ENCODE data around the gene ITGB6. TPM values are rescaled to one million over a fixed set of nuclear protein-coding genes. Genes with fewer than 3 reads are reported as not detected.

ITGB6 gene
- total RNA-seq, 1 experiment from 2014 or later: 84.8 TPM

- no peak for TF ChIP-seq CTCF (IDR thresholded peaks at IDR 0.05; ENCODE audit: unreplicated experiment)
- CTCF ChIA-PET: interaction anchor here (0.6 to 1.6 kb wide), 7 partner anchors 9 to 918 kb away, joined by 3 to 5 read pairs (median 3); no protein-coding TSS in a partner anchor
These were observed 123.2 kb downstream of the ITGB6 start for GRCh38 chr2:160076914-160077313.

GRCh38 chr2:160076241-160076640 lies 123.8 kb downstream of the ITGB6 start:
- no peaks in the 10 kb centered on the region for H3K27me3 Mint-ChIP-seq (ENCODE audit: unreplicated experiment)
- no peak overlapping the region for H3K27ac Mint-ChIP-seq (ENCODE audit: unreplicated experiment)
- H3K9me3 Mint-ChIP-seq (ENCODE audit: low read depth, unreplicated experiment): no peaks in the 10 kb centered on the region
- DNase-seq: peak; percentile 8
- TF ChIP-seq CTCF (IDR thresholded peaks at IDR 0.05; ENCODE audit: unreplicated experiment): no peak
- H3K4me1 Mint-ChIP-seq (ENCODE audit: low read depth, unreplicated experiment): peaks cover 17% of the 10 kb centered on the region
- H3K4me3 Mint-ChIP-seq (ENCODE audit: low read depth, unreplicated experiment): no peak overlapping the region
- CTCF ChIA-PET: interaction anchor here (0.9 to 1.6 kb wide), 4 partner anchors 9 to 129 kb away, joined by 3 to 5 read pairs (median 4); no protein-coding TSS in a partner anchor
- H3K36me3 Mint-ChIP-seq (ENCODE audit: insufficient read depth, unreplicated experiment): peaks cover 10% of the 10 kb centered on the region
- intact Hi-C loops (cut with micrococcal nuclease; ENCODE audit: unreplicated experiment): no loop called here
- BruUV-seq (replicated peaks): no TSS peak

More at GRCh38 chr2:160076914-160077313, 123.2 kb downstream of the ITGB6 start:
- Mint-ChIP-seq H3K36me3 (ENCODE audit: insufficient read depth, unreplicated experiment) (peaks cover 10% of the 10 kb centered on the region), H3K9me3 (ENCODE audit: low read depth, unreplicated experiment) (no peaks in the 10 kb centered on the region), H3K4me1 (ENCODE audit: low read depth, unreplicated experiment) (peaks cover 17% of the 10 kb centered on the region), H3K4me3 (ENCODE audit: low read depth, unreplicated experiment) (peak overlapping the region; percentile 10), H3K27ac (ENCODE audit: unreplicated experiment) (peak overlapping the region; percentile 78), H3K27me3 (ENCODE audit: unreplicated experiment) (no peaks in the 10 kb centered on the region)
- no TSS peak for BruUV-seq (replicated peaks)
- peak; percentile 16 for DNase-seq
- intact Hi-C loops (cut with micrococcal nuclease; ENCODE audit: unreplicated experiment): no loop called here

- Mint-ChIP-seq H3K36me3 (ENCODE audit: insufficient read depth, unreplicated experiment) (peaks cover 10% of the 10 kb centered on the region), H3K27me3 (ENCODE audit: unreplicated experiment) (no peaks in the 10 kb centered on the region), H3K4me1 (ENCODE audit: low read depth, unreplicated experiment) (peaks cover 17% of the 10 kb centered on the region), H3K4me3 (ENCODE audit: low read depth, unreplicated experiment) (no peak overlapping the region), H3K9me3 (ENCODE audit: low read depth, unreplicated experiment) (peaks cover 4% of the 10 kb centered on the region), H3K27ac (ENCODE audit: unreplicated experiment) (no peak overlapping the region)
- peak; percentile 60 for DNase-seq
- no peak for TF ChIP-seq CTCF (IDR thresholded peaks at IDR 0.05; ENCODE audit: unreplicated experiment)
- intact Hi-C loops (cut with micrococcal nuclease; ENCODE audit: unreplicated experiment): no loop called here
- no TSS peak for BruUV-seq (replicated peaks)
- CTCF ChIA-PET: interaction anchor here (0.5 to 0.9 kb wide), 2 partner anchors 11 to 246 kb away, joined by 3 to 4 read pairs; no protein-coding TSS in a partner anchor
These were observed 124.9 kb downstream of the ITGB6 start for GRCh38 chr2:160075171-160075570.

- Mint-ChIP-seq H3K4me1 (ENCODE audit: low read depth, unreplicated experiment) (peaks cover 16% of the 10 kb centered on the region), H3K9me3 (ENCODE audit: low read depth, unreplicated experiment) (peaks cover 4% of the 10 kb centered on the region), H3K36me3 (ENCODE audit: insufficient read depth, unreplicated experiment) (peaks cover 10% of the 10 kb centered on the region), H3K27me3 (ENCODE audit: unreplicated experiment) (no peaks in the 10 kb centered on the region), H3K4me3 (ENCODE audit: low read depth, unreplicated experiment) (no peak overlapping the region), H3K27ac (ENCODE audit: unreplicated experiment) (no peak overlapping the region)
- CTCF ChIA-PET: no interaction called here
- intact Hi-C loops (cut with micrococcal nuclease; ENCODE audit: unreplicated experiment): no loop called here
- no peak for TF ChIP-seq CTCF (IDR thresholded peaks at IDR 0.05; ENCODE audit: unreplicated experiment)
- BruUV-seq (replicated peaks): no TSS peak
- DNase-seq: no peak
These were observed 126.7 kb downstream of the ITGB6 start for GRCh38 chr2:160073284-160073888.

All from Calu3 (cell line).